Measurements from ENCODE around the gene ITPR3. TPM values are rescaled to one million over a fixed set of nuclear protein-coding genes. Genes with fewer than 3 reads are reported as not detected.

ITPR3 gene
- total RNA-seq, 2 donors from 2014 or later, result 17.5 to 25.9 TPM

- H3K4me1 ChIP-seq, result peaks cover 29% of the 10 kb centered on the region
- DNase-seq (peak; percentile 97 to 99 (median 98)), ATAC-seq (peak; percentile 93)
- intact Hi-C loops (cut with DNase I), result no loop called here
- H3K36me3 ChIP-seq (replicated peaks in 1 of 2; ENCODE audit: insufficient read depth in 1 of 2, low read depth in 2 of 2), result no peaks in the 10 kb centered on the region
- TF ChIP-seq CTCF (IDR thresholded peaks at IDR 0.05) (peak; percentile 49 to 97 (median 84)), POLR2A (IDR thresholded peaks at IDR 0.05) (peak in 2 of 3 donors; percentile 81 to 86)
- H3K4me3 ChIP-seq, result peak within 1 kb of the TSS; percentile 65 to 79
- H3K27ac ChIP-seq, result peak within 1 kb of the TSS; percentile 89 to 93 (median 90)
- H3K9me3 ChIP-seq, result no peaks in the 10 kb centered on the region
- WGBS, 2 donors, result 1 to 3% methylated on average over 33 to 73 of the region's 73 CpGs
- no peaks in the 10 kb centered on the region for H3K27me3 ChIP-seq
Observed at GRCh38 chr6:33711140-33712129, 90.3 kb downstream of the ITPR3 start, which contains the start of gene UQCC2. UQCC2 (minus strand) TSS chr6:33711700; CDS start chr6:33711686, 14 bp downstream.

- 87 to 92% methylated on average over 3 of the region's 3 CpGs for WGBS, 2 donors
- H3K36me3 ChIP-seq (replicated peaks in 1 of 2; ENCODE audit: insufficient read depth in 1 of 2, low read depth in 2 of 2), result no peaks in the 10 kb centered on the region
- H3K4me3 ChIP-seq, result no peak overlapping the region
- H3K9me3 ChIP-seq, result no peaks in the 10 kb centered on the region
- DNase-seq (no peak), ATAC-seq (no peak)
- no peaks in the 10 kb centered on the region for H3K27me3 ChIP-seq
- H3K27ac ChIP-seq, result no peak overlapping the region
- intact Hi-C loops (cut with DNase I), result no loop called here
- TF ChIP-seq CTCF (IDR thresholded peaks at IDR 0.05) (no peak), POLR2A (IDR thresholded peaks at IDR 0.05) (no peak)
- peaks cover 43% of the 10 kb centered on the region for H3K4me1 ChIP-seq
Observed at GRCh38 chr6:33712914-33713313, 91.8 kb downstream of the ITPR3 start.

GRCh38 chr6:33713786-33714185 is 92.7 kb downstream of the ITPR3 start:
- H3K27ac ChIP-seq, result no peak overlapping the region
- DNase-seq, result no peak
- no peak overlapping the region for H3K4me3 ChIP-seq
- H3K9me3 ChIP-seq, result no peaks in the 10 kb centered on the region
- intact Hi-C loops (cut with DNase I), result no loop called here
- no peak for ATAC-seq
- 77 to 80% methylated on average over 2 of the region's 2 CpGs for WGBS, 2 donors
- TF ChIP-seq CTCF (IDR thresholded peaks at IDR 0.05) (no peak), POLR2A (IDR thresholded peaks at IDR 0.05) (no peak)
- H3K4me1 ChIP-seq, result peaks cover 49% of the 10 kb centered on the region
- no peaks in the 10 kb centered on the region for H3K36me3 ChIP-seq (replicated peaks in 1 of 2; ENCODE audit: insufficient read depth in 1 of 2, low read depth in 2 of 2)
- H3K27me3 ChIP-seq, result no peaks in the 10 kb centered on the region

GRCh38 chr6:33714385-33715040 is 93.4 kb downstream of the ITPR3 start:
- H3K4me1 ChIP-seq, result peaks cover 47% of the 10 kb centered on the region
- no peak overlapping the region for H3K27ac ChIP-seq
- peak in 1 of 4 donors; percentile 29 for DNase-seq
- no peak overlapping the region for H3K4me3 ChIP-seq
- no peaks in the 10 kb centered on the region for H3K27me3 ChIP-seq
- intact Hi-C loops (cut with DNase I), result no loop called here
- WGBS, 2 donors, result 59 to 88% methylated on average over 7 of the region's 7 CpGs
- no peaks in the 10 kb centered on the region for H3K36me3 ChIP-seq (replicated peaks in 1 of 2; ENCODE audit: insufficient read depth in 1 of 2, low read depth in 2 of 2)
- H3K9me3 ChIP-seq, result no peaks in the 10 kb centered on the region
- ATAC-seq, result no peak
- TF ChIP-seq CTCF (IDR thresholded peaks at IDR 0.05), result peak in 3 of 7 experiments; percentile 12 to 42 (median 27)
- no peak for TF ChIP-seq POLR2A (IDR thresholded peaks at IDR 0.05)
